Measurements from ENCODE around the gene STARD13.
A peak's percentile ranks its signal among the peaks of the same experiment; 100 is the strongest.
"Not testable (repeated sequence)": the region's sequence is repeated elsewhere in the genome, so short reads cannot be mapped to it uniquely, and the experiment has no call there.

Gene STARD13

GRCh38 chr13:33256148-33256840, 29.3 kb downstream of the STARD13 start:
- no peak for DNase-seq

- DNase-seq: no peak
Observed at GRCh38 chr13:33252135-33252534, 33.4 kb downstream of the STARD13 start.

- DNase-seq: no peak
Observed at GRCh38 chr13:33251131-33251661, 34.4 kb downstream of the STARD13 start.

- no peak for DNase-seq
Observed at GRCh38 chr13:33250609-33251008, 34.9 kb downstream of the STARD13 start.

GRCh38 chr13:33249894-33250293, 35.7 kb downstream of the STARD13 start:
- DNase-seq: no peak

- DNase-seq: no peak
Observed at GRCh38 chr13:33249066-33249465, 36.5 kb downstream of the STARD13 start.

GRCh38 chr13:33245505-33246158, 39.9 kb downstream of the STARD13 start:
- DNase-seq: no peak

- DNase-seq: no peak
Observed at GRCh38 chr13:33244907-33245287, 40.7 kb downstream of the STARD13 start.

GRCh38 chr13:33244210-33244906, 41.2 kb downstream of the STARD13 start:
- no peak for DNase-seq

- no peak for DNase-seq
Observed at GRCh38 chr13:33242984-33243617, 42.5 kb downstream of the STARD13 start.

- not testable (repeated sequence) for DNase-seq
Observed at GRCh38 chr13:33242372-33242771, 43.2 kb downstream of the STARD13 start.

- DNase-seq: no peak
Observed at GRCh38 chr13:33236021-33236420, 49.5 kb downstream of the STARD13 start.

- no peak for DNase-seq
Observed at GRCh38 chr13:33235564-33235963, 50.0 kb downstream of the STARD13 start.

GRCh38 chr13:33235078-33235477, 50.5 kb downstream of the STARD13 start:
- no peak for DNase-seq

- no peak for DNase-seq
Observed at GRCh38 chr13:33233547-33233946, 52.0 kb downstream of the STARD13 start.

GRCh38 chr13:33232883-33233282, 52.7 kb downstream of the STARD13 start:
- no peak for DNase-seq

GRCh38 chr13:33231339-33231738, 54.2 kb downstream of the STARD13 start:
- DNase-seq: no peak

- no peak for DNase-seq
Observed at GRCh38 chr13:33230178-33230881, 55.2 kb downstream of the STARD13 start.

- no peak for DNase-seq
Observed at GRCh38 chr13:33229446-33230177, 55.9 kb downstream of the STARD13 start.

- peak; percentile 64 for DNase-seq
Observed at GRCh38 chr13:33228648-33229445, 56.7 kb downstream of the STARD13 start.
